Osteoblast (primary cell): ENCODE data around the gene KIF12. TPM values are rescaled to one million over a fixed set of nuclear protein-coding genes. Genes with fewer than 3 reads are reported as not detected.

Source experiments
- DNase-seq: peaks from one replicate; pipeline ENCODE4 v3.0.0; 2011; ENCODE audit warnings: low spot score, mixed read lengths; ENCODE audit not compliant: insufficient read length; ENCODE audit errors: missing footprints
- H2AFZ ChIP-seq: 2 replicates; pipeline ENCODE4 v1.6.0; 2011; ENCODE audit warnings: mild to moderate bottlenecking, low read length
- H3K27ac ChIP-seq: 2 replicates; pipeline ENCODE4 v1.5.1; 2011; ENCODE audit warnings: mild to moderate bottlenecking, low read depth, low read length, moderate library complexity
- H3K27me3 ChIP-seq: 2 replicates; pipeline ENCODE4 v1.6.0; 2012; ENCODE audit warnings: mild to moderate bottlenecking, control low read depth, inconsistent platforms, low read length, moderate library complexity; ENCODE audit not compliant: insufficient read depth
- H3K36me3 ChIP-seq: 2 replicates; pipeline ENCODE4 v1.5.1; 2011; ENCODE audit warnings: mild to moderate bottlenecking, low read length, control low read depth, moderate library complexity; ENCODE audit not compliant: insufficient read depth
- H3K4me1 ChIP-seq: 2 replicates; pipeline ENCODE4 v1.5.1; 2011; ENCODE audit warnings: mild to moderate bottlenecking, low read length, control low read depth, moderate library complexity; ENCODE audit not compliant: insufficient read depth
- H3K4me2 ChIP-seq: 2 replicates; pipeline ENCODE4 v1.6.0; 2011; ENCODE audit warnings: mild to moderate bottlenecking, low read length; ENCODE audit not compliant: insufficient read depth
- H3K4me3 ChIP-seq: fragments of 200-600 bp; sonication (generic); 3 replicates; pipeline ENCODE4 v1.5.1; 2012; ENCODE audit warnings: mild to moderate bottlenecking, low read length, inconsistent platforms; ENCODE audit not compliant: insufficient read depth
- H3K79me2 ChIP-seq: 2 replicates; pipeline ENCODE4 v1.6.0; 2012; ENCODE audit warnings: mild to moderate bottlenecking, low read length, control low read depth, inconsistent platforms; ENCODE audit not compliant: insufficient read depth
- H3K9me3 ChIP-seq: 2 replicates; pipeline ENCODE4 v1.5.1; 2011; ENCODE audit warnings: low read depth, low read length, control low read depth
- H4K20me1 ChIP-seq: 2 replicates; pipeline ENCODE4 v1.6.0; 2012; ENCODE audit warnings: mild to moderate bottlenecking, low read length, control low read depth; ENCODE audit not compliant: insufficient read depth
- CTCF ChIP-seq: IDR thresholded peaks from 2 replicates; pipeline ENCODE4 v1.5.1; 2011; ENCODE audit warnings: mild to moderate bottlenecking, low read depth, low read length, moderate library complexity; ENCODE audit errors: extremely low read depth
- total RNA-seq: library from RNA; depleted of rRNA; stranded (reverse); fragments of >200 nt; gene quantifications from 2 replicates; pipeline ENCODE4 v1.2.3, GENCODE V29; 2012

KIF12 gene
- total RNA-seq, 1 donor, result not detected

- no peak for TF ChIP-seq CTCF
- Histone ChIP-seq H3K27ac (no peak overlapping the region), H3K4me3 (no peak overlapping the region), H3K79me2 (no peaks in the 10 kb centered on the region), H3K4me1 (no peaks in the 10 kb centered on the region), H3K9me3 (no peaks in the 10 kb centered on the region), H4K20me1 (no peaks in the 10 kb centered on the region), H3K36me3 (no peaks in the 10 kb centered on the region), H3K4me2 (no peak overlapping the region), H2AFZ (no peak overlapping the region), H3K27me3 (peaks cover 16% of the 10 kb centered on the region)
- DNase-seq, result no peak
Observed at GRCh38 chr9:114088571-114089170, 10.4 kb downstream of the KIF12 start.

- no peak overlapping the region for H3K27ac ChIP-seq
- H3K27me3 ChIP-seq, result peaks cover 16% of the 10 kb centered on the region
- H3K9me3 ChIP-seq, result no peaks in the 10 kb centered on the region
- no peak overlapping the region for H3K4me2 ChIP-seq
- no peaks in the 10 kb centered on the region for H4K20me1 ChIP-seq
- no peaks in the 10 kb centered on the region for H3K79me2 ChIP-seq
- no peak overlapping the region for H3K4me3 ChIP-seq
- no peak for TF ChIP-seq CTCF
- no peaks in the 10 kb centered on the region for H3K36me3 ChIP-seq
- no peaks in the 10 kb centered on the region for H3K4me1 ChIP-seq
- no peak overlapping the region for H2AFZ ChIP-seq
- DNase-seq, result no peak
Observed at GRCh38 chr9:114087721-114088120, 11.4 kb downstream of the KIF12 start.

- no peak overlapping the region for H3K4me3 ChIP-seq
- H3K27me3 ChIP-seq, result peaks cover 16% of the 10 kb centered on the region
- DNase-seq, result no peak
- H4K20me1 ChIP-seq, result no peaks in the 10 kb centered on the region
- no peak overlapping the region for H2AFZ ChIP-seq
- no peak overlapping the region for H3K27ac ChIP-seq
- no peaks in the 10 kb centered on the region for H3K36me3 ChIP-seq
- H3K4me1 ChIP-seq, result no peaks in the 10 kb centered on the region
- no peak for TF ChIP-seq CTCF
- no peaks in the 10 kb centered on the region for H3K9me3 ChIP-seq
- H3K79me2 ChIP-seq, result no peaks in the 10 kb centered on the region
- no peak overlapping the region for H3K4me2 ChIP-seq
Observed at GRCh38 chr9:114086607-114087006, 12.5 kb downstream of the KIF12 start.

GRCh38 chr9:114086009-114086408 lies 13.1 kb downstream of the KIF12 start:
- Histone ChIP-seq H3K27me3 (peaks cover 16% of the 10 kb centered on the region), H4K20me1 (no peaks in the 10 kb centered on the region), H3K27ac (no peak overlapping the region), H3K4me2 (no peak overlapping the region), H3K9me3 (no peaks in the 10 kb centered on the region), H3K4me3 (no peak overlapping the region), H3K36me3 (no peaks in the 10 kb centered on the region), H2AFZ (no peak overlapping the region), H3K79me2 (no peaks in the 10 kb centered on the region), H3K4me1 (no peaks in the 10 kb centered on the region)
- no peak for TF ChIP-seq CTCF
- peak; percentile 27 for DNase-seq
